DOHH2 (cell line): ENCODE results near the gene DENND1A.

Experiments used
- H3F3A ChIP-seq: fragments of 200-600 bp; sonication (generic), shearing (Covaris generic); 2 replicates; pipeline ENCODE4 v1.6.0; 2016; ENCODE audit warnings: antibody characterized with exemption, mild to moderate bottlenecking; ENCODE audit not compliant: control insufficient read depth, insufficient read depth
- H3K27ac ChIP-seq: fragments of 200-600 bp; sonication (generic); 2 replicates; pipeline ENCODE4 v1.5.1; 2014; ENCODE audit warnings: low read depth, mild to moderate bottlenecking, low read length, moderate library complexity
- H3K27me3 ChIP-seq: fragments of 200-600 bp; sonication (generic); 2 replicates; pipeline ENCODE4 v1.6.1; 2014; ENCODE audit warnings: mild to moderate bottlenecking, low read length, mixed read lengths; ENCODE audit not compliant: control insufficient read depth
- H3K36me3 ChIP-seq: fragments of 200-600 bp; sonication (generic); 2 replicates; pipeline ENCODE4 v1.6.1; 2014; ENCODE audit warnings: mild to moderate bottlenecking, low read length, moderate library complexity, mixed read lengths; ENCODE audit not compliant: control insufficient read depth
- H3K4me1 ChIP-seq: fragments of 200-600 bp; sonication (generic); 2 replicates; pipeline ENCODE4 v1.6.1; 2014; ENCODE audit warnings: mild to moderate bottlenecking, low read length, mixed read lengths; ENCODE audit not compliant: control insufficient read depth
- H3K4me2 ChIP-seq: fragments of 200-600 bp; sonication (generic); 2 replicates; pipeline ENCODE4 v1.6.0; 2014; ENCODE audit warnings: mild to moderate bottlenecking, low read length, moderate library complexity
- H3K4me3 ChIP-seq: fragments of 200-600 bp; sonication (generic); 2 replicates; pipeline ENCODE4 v1.5.1; 2014; ENCODE audit warnings: mild to moderate bottlenecking, low read length, mixed read lengths
- H3K79me2 ChIP-seq: fragments of 200-600 bp; sonication (generic); 2 replicates; pipeline ENCODE4 v1.6.1; 2014; ENCODE audit warnings: mild to moderate bottlenecking, low read length, mixed read lengths; ENCODE audit not compliant: control insufficient read depth
- H3K9me2 ChIP-seq: fragments of 200-600 bp; sonication (generic); replicated peaks from 2 replicates; pipeline ENCODE4 v1.6.1; 2014; ENCODE audit warnings: mild to moderate bottlenecking, low read length, mixed read lengths; ENCODE audit not compliant: control insufficient read depth
- H3K9me3 ChIP-seq: fragments of 200-600 bp; sonication (generic); 2 replicates; pipeline ENCODE4 v1.6.1; 2014; ENCODE audit warnings: antibody characterized with exemption, low read length, mixed read lengths; ENCODE audit not compliant: control insufficient read depth, insufficient read depth
- H4K20me1 ChIP-seq: fragments of 200-600 bp; sonication (generic); 2 replicates; pipeline ENCODE4 v1.6.0; 2014; ENCODE audit warnings: low read depth, mild to moderate bottlenecking, antibody characterized with exemption, low read length, moderate library complexity; ENCODE audit not compliant: control insufficient read depth, insufficient read depth
- EZH2phosphoT487 ChIP-seq: fragments of 200-600 bp; sonication (generic); IDR thresholded peaks from 2 replicates; pipeline ENCODE4 v1.6.1; 2017; ENCODE audit warnings: borderline replicate concordance, mild to moderate bottlenecking, antibody characterized with exemption, low read length, moderate library complexity, mixed read lengths
- TF ChIP-seq, protein P1 (sequence below): fragments of 200-600 bp; sonication (generic); IDR thresholded peaks from one replicate; pipeline ENCODE4 v1.5.1; 2014; ENCODE audit warnings: antibody characterized with exemption, mild to moderate bottlenecking, low read depth, low read length; ENCODE audit not compliant: poor library complexity, severe bottlenecking

The DENND1A gene

DNA sequence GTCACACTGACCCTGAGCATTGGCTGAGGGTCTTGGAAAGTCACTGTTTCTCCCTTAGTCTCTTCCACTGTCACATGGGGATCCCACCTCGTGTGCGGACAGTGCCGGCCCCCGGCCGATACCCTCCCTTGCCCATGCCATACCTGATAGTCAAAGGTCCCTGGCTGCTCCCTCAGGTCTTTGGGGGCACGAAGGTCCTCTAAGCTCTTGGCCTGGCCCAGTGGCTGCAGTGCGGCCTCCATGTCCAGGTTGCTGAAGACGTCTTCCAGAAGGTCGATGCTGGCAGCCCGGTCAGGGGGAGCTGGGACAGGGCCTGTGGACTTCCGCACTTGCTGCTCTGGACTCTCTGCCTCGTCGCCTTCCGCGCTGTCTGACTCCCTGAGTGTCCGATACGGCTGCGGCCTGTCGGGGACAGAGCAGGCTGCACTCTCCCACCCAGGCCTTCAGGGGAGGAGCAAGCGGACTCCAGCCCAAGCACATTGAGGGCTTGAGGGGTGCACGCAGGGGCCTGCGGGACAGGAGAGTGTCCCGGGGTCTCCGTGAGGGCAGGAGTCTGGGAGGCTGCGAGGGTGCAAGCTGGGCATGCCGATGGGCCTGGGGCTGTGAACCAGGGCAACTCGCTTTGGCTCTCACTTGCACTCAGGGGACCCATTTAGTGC, 546.3 kb downstream of the DENND1A start:
- H3K9me3 ChIP-seq = no peaks in the 10 kb centered on the region
- H3K79me2 ChIP-seq = no peaks in the 10 kb centered on the region
- no peaks in the 10 kb centered on the region for H3K27me3 ChIP-seq
- TF ChIP-seq, protein P1, sequence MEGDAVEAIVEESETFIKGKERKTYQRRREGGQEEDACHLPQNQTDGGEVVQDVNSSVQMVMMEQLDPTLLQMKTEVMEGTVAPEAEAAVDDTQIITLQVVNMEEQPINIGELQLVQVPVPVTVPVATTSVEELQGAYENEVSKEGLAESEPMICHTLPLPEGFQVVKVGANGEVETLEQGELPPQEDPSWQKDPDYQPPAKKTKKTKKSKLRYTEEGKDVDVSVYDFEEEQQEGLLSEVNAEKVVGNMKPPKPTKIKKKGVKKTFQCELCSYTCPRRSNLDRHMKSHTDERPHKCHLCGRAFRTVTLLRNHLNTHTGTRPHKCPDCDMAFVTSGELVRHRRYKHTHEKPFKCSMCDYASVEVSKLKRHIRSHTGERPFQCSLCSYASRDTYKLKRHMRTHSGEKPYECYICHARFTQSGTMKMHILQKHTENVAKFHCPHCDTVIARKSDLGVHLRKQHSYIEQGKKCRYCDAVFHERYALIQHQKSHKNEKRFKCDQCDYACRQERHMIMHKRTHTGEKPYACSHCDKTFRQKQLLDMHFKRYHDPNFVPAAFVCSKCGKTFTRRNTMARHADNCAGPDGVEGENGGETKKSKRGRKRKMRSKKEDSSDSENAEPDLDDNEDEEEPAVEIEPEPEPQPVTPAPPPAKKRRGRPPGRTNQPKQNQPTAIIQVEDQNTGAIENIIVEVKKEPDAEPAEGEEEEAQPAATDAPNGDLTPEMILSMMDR = no peak
- TF ChIP-seq EZH2phosphoT487 = no peak
- no peaks in the 10 kb centered on the region for H3K4me1 ChIP-seq
- no peaks in the 10 kb centered on the region for H3F3A ChIP-seq
- H3K27ac ChIP-seq = no peak overlapping the region
- no peak overlapping the region for H3K4me3 ChIP-seq
- no peaks in the 10 kb centered on the region for H3K9me2 ChIP-seq
- no peak overlapping the region for H3K4me2 ChIP-seq
- no peaks in the 10 kb centered on the region for H3K36me3 ChIP-seq
- H4K20me1 ChIP-seq = no peaks in the 10 kb centered on the region

DNA sequence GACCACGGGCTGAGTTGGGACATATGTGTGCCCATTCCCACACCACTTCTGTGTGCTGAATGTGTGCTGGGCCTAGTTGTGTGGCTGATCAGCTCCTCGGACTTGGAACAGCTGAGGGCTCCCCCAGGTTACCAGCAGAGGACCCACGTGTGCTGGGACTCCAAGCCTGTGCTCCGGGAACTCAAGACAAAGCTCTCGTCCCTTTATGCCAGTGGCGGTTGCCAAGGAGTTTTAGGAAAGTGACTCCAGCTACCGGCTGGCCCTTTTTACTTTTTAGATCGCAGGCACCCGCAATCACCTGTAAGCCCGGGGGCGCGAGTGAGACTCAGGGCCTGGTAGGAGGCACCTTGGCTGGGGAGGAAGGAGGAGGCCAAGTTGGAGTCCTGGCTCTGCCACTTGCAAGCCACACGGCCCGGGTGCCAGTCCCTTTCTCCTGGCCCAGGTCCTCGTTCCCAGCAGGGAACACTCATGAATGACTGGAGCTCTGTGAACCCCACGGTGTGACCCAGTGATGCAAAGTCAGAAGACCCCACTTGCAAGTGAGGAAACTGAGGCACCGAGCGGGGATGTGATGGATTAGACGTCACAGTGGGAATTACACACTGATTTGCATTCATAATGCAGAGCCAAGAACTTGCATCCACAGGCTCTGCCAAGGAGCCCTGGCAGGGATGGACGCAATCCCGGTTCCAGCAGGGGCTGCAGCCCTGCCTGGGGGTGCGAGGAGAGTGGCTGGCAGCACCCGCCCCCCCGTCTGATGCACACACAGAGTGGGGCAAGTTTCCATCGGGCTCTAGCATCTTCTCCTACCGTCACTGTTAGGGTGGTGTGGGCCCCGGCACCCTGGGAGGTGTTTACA, 547.0 kb downstream of the DENND1A start:
- TF ChIP-seq, protein P1 = no peak

DNA sequence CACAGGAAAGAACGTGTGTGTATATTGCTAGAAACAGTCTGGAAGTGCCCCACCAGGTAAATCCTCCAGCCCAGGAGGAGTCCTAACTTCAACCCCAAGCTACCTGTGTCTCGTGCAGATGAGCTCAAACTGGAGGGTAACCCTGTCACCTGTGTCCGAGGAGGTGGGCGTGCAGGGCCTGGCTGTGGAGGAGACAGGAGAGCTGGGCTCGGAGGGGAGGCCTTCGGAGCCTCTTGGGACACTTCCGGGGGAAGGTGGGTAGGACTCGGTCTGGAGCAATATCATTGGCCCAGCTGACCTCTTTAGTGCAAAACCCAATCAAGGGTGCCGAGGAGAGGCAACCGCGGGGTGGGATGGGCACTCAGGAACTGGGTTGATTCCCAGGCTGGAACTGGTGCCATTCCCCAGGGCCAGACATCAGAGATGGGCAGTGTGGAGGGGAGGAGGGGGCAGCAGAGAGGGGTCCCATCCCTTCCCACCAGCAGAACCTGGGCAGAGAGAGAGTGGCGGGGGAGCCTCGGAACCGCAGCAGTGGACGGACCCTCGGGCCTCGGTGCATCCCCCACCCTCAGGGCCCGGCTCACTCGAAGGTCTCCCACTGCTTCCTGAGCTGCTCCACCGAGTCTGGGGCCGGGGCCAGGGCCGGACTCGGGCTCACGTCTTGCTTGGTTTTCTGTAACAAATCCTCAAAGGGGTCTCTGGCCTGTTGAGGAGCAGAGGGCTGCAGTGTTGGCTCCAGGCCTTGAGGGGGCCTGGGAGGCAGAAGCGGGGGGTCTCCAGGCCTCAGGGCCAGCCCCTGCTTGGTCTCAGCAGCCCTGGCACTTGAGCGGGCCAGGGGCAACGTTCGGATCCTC, 548.8 kb downstream of the DENND1A start:
- H3K4me2 ChIP-seq = no peak overlapping the region
- H3K9me2 ChIP-seq = no peaks in the 10 kb centered on the region
- no peak for TF ChIP-seq EZH2phosphoT487
- TF ChIP-seq, protein P1 = no peak
- H3K27me3 ChIP-seq = no peaks in the 10 kb centered on the region
- no peaks in the 10 kb centered on the region for H3F3A ChIP-seq
- H3K79me2 ChIP-seq = no peaks in the 10 kb centered on the region
- H3K4me3 ChIP-seq = no peak overlapping the region
- no peaks in the 10 kb centered on the region for H3K36me3 ChIP-seq
- H3K4me1 ChIP-seq = no peaks in the 10 kb centered on the region
- no peaks in the 10 kb centered on the region for H4K20me1 ChIP-seq
- H3K9me3 ChIP-seq = no peaks in the 10 kb centered on the region
- H3K27ac ChIP-seq = no peak overlapping the region

More for the DNA sequence above, 547.0 kb downstream of the DENND1A start:
- Histone ChIP-seq H3K4me2 (no peak overlapping the region), H3K27me3 (no peaks in the 10 kb centered on the region), H4K20me1 (no peaks in the 10 kb centered on the region), H3K27ac (no peak overlapping the region), H3F3A (no peaks in the 10 kb centered on the region), H3K4me3 (no peak overlapping the region), H3K4me1 (no peaks in the 10 kb centered on the region), H3K79me2 (no peaks in the 10 kb centered on the region), H3K36me3 (no peaks in the 10 kb centered on the region), H3K9me3 (no peaks in the 10 kb centered on the region), H3K9me2 (no peaks in the 10 kb centered on the region)
